Epithelial cell of umbilical artery (primary cell): ENCODE measurements around the gene SPON2. TPM values are rescaled to one million over a fixed set of nuclear protein-coding genes. Genes with fewer than 3 reads are reported as not detected.

ENCODE experiments used
- total RNA-seq: library from RNA; depleted of rRNA; stranded (reverse); fragments of >200 nt; gene quantifications from 2 replicates; pipeline ENCODE4 v1.2.3, GENCODE V29; 2014

SPON2 gene
- total RNA-seq: 2.6 and 19.9 TPM in 2 replicates

GRCh38 chr4:1172228-1172851, at the start of gene SPON2:
SPON2 (minus strand) TSS chr4:1172583.

Other genes starting within 250 kb of the SPON2 start
- gene GAK, start 240.3 kb downstream of the SPON2 start, total RNA-seq: 45.4 and 46.4 TPM in 2 replicates
- 4.5 and 4.7 TPM in 2 replicates for gene TMEM175, start 240.1 kb downstream of the SPON2 start, total RNA-seq
- gene DGKQ, start 199.0 kb downstream of the SPON2 start, total RNA-seq: 17.9 and 18.8 TPM in 2 replicates
- 3.0 and 6.8 TPM in 2 replicates for gene IDUA, start 185.5 kb downstream of the SPON2 start, total RNA-seq
- not detected in 2 replicates for gene SLC26A1, start 179.2 kb downstream of the SPON2 start, total RNA-seq
- 4.7 and 10.7 TPM in 2 replicates for gene FGFRL1, start 161.0 kb downstream of the SPON2 start, total RNA-seq
- gene RNF212, start 59.0 kb downstream of the SPON2 start, total RNA-seq: 0.32 and 0.91 TPM in 2 replicates
- 219 and 255 TPM in 2 replicates for gene CTBP1, start 76.5 kb upstream of the SPON2 start, total RNA-seq
- gene MAEA, start 117.3 kb upstream of the SPON2 start, total RNA-seq: 56.5 and 57.0 TPM in 2 replicates
- 4.1 and 4.2 TPM in 2 replicates for gene UVSSA, start 174.6 kb upstream of the SPON2 start, total RNA-seq
- gene NKX1-1, start 233.9 kb upstream of the SPON2 start, total RNA-seq: not detected in 2 replicates